Limb (tissue), 2 donors: ENCODE results near the gene DENND1C.
A peak's percentile ranks its signal among the peaks of the same experiment; 100 is the strongest.

Source experiments
- DNase-seq, 2 donors: peaks; one replicate each; pipeline ENCODE4 v3.0.0-alpha.2; 2016; ENCODE audit errors: extremely low spot score in 2 of 2

Gene DENND1C

DNA sequence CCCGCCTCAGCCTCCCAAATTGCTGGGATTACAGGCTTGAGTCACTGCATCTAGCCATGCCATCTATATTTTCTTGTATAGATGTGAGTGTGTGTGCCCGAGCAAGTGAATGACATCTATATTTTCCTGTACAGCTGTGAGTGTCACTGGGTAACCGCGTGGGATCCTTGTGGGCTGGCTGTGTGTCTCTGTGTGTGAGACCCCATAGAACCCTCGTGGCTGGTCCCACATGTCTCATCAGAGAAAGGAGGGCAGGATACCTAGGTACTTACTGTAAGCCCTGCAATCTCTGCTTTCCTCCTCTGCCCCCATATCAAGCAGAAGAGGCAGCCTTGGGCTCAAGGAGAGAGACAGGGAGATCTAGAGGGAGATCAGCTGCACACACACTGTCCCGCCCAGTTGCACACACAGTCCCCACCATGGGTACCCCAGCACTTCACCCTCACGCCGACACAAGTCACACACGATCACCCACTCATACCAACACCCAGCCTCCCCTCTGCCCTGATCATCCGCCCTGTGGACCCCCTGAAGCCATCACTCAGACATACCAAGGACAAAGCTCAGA is 655 bp downstream of the DENND1C start:
- no peak for DNase-seq

DNA sequence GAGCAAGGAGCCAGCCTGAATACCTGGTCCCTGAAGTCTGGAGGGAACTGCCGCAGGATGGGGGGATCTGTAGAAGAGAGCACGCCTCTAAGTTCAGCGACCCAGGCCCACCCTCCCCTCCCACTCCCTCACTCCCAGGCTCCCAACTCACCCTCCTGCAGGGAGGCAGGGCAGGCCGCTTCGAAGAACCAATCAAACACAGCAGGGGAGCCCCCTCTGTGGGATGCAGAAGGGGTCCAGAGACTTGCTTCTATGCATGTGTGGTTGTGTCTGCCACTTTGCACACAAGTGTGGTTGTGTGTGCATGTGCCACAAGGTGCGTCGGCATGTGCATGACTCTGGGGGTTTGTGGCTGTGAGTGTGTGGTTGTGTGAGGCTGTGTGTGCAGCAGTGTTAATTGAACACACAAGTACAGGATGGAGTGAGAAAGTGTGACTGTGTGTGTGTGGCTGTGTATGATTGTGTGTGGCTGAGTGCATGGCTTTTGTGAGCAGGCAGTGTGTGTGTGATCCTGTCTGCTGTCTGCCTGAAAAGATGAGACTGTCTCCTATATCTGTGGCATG is 1.7 kb downstream of the DENND1C start:
- DNase-seq: no peak

DNA sequence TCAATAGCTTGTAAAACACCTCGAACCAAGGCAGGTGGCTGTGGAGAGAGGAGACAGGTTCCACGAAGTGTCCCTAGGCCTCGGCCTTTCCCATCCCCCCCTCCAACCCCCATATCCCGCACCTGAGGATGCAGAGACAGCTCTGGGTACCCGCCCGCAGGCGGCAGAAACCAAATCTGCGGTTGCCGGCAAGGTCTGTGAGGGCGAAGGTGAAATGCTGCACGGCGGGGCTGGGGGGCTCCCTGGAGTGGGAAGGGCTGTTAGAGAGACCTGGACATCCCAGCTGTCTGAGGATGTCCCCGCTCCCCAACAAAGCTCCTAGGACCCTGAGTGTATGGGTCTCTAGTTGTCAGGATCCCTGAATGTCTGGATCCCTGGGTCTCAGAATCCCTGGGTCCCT is 2.8 kb downstream of the DENND1C start:
- no peak for DNase-seq

DNA sequence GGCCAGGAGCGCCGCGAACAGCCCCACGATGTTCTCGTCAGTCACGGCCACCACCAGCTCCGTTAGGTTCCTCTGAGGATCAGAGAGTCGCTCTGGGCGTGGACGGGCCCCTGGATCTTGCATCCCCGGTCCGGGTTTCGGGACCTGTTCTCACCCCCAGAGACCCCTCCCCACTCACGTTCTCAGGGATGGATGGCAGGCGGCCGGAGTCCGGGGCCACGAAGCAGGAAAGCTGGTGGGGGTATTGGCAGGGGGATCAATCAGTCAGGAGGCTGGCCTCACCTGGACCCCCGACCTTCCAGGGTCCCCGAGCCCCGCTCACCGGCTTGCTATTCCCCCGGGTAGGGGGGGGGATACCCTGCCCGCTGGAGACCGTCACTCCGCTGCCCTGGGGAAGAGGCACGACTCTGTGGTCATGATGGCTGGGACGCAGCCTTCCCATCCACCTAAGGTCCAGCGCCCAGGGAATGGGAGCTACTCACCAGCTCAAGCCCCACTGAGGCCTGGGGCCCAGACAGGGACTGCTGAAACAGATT is 4.6 kb downstream of the DENND1C start:
- DNase-seq: no peak

GRCh38 chr19:6476155-6476895 is 5.3 kb downstream of the DENND1C start:
- peak; percentile 5 to 70 for DNase-seq

GRCh38 chr19:6475321-6476108 is 6.1 kb downstream of the DENND1C start:
- DNase-seq: no peak

DNA sequence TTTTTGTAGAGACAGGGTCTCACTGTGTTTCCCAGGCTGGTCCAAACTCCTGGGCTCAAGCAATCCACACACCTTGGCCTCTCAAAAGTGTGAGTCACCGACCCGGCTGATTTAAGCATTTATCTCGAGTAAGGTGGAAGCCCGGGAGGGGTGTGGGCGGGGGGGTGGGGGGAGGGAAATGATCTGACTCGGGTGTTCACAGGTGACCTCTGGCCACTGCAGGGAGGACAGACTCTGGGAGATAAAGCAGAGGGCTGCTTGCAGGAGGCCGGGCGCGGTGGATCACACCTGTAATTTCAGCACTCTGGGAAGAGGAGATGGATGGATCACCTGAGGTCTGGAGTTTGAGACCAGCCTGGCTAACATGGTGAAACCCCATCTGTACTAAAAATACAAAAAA is 7.9 kb downstream of the DENND1C start:
- DNase-seq: no peak

- DNase-seq: no peak
Measured at GRCh38 chr19:6472713-6473112, 8.9 kb downstream of the DENND1C start.

DNA sequence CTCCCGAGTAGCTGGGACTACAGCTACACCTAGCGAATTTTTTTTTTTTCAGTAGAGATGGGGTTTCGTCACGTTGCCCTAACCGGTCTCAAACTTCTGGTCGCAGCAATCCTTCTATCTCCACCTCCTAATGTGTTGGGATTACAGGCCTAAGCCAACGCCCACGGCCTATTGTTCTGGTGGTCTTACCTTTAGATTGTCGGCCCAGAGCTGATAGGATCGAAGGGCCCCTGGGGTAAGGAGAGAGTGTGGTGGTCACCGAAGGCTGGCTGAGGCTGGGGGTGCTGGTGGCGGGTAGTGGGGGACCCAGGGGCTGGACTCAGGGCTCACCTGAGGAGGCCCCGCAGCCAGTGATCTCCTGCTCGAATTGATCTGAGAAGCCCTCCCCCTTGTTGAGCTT is 10.5 kb downstream of the DENND1C start:
- no peak for DNase-seq

DNA sequence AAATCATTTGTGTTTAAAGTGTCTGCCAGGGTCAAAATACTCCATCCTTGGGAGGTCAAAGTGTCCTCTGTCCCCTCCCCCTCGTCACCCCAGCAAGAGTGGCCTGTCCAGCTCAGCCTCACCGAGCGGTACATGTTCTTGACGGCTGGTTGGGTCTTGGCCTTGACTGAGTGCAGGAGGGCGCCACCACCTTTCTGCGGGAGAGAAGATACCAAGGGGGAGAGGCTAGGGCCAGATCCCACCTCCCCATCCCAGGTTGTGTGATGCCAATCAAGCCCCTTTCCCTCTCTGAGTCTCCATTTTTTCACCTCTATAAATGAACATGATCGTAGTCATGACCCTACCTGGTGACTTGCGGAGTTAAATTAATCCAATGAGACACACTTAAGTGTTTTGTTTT is 11.4 kb downstream of the DENND1C start:
- no peak for DNase-seq

- DNase-seq: no peak
Measured at GRCh38 chr19:6467384-6467783, 14.2 kb downstream of the DENND1C start.

GRCh38 chr19:6466526-6467248 is 14.9 kb downstream of the DENND1C start:
- no peak for DNase-seq

GRCh38 chr19:6465663-6466062 is 15.9 kb downstream of the DENND1C start:
- DNase-seq: no peak

GRCh38 chr19:6465006-6465405 is 16.6 kb downstream of the DENND1C start:
- no peak for DNase-seq

GRCh38 chr19:6464070-6464873 is 17.3 kb downstream of the DENND1C start, which contains the start of gene CRB3:
CRB3 (plus strand) TSS chr19:6464271; CDS start chr19:6464702, 431 bp downstream.
- DNase-seq: no peak

DNA sequence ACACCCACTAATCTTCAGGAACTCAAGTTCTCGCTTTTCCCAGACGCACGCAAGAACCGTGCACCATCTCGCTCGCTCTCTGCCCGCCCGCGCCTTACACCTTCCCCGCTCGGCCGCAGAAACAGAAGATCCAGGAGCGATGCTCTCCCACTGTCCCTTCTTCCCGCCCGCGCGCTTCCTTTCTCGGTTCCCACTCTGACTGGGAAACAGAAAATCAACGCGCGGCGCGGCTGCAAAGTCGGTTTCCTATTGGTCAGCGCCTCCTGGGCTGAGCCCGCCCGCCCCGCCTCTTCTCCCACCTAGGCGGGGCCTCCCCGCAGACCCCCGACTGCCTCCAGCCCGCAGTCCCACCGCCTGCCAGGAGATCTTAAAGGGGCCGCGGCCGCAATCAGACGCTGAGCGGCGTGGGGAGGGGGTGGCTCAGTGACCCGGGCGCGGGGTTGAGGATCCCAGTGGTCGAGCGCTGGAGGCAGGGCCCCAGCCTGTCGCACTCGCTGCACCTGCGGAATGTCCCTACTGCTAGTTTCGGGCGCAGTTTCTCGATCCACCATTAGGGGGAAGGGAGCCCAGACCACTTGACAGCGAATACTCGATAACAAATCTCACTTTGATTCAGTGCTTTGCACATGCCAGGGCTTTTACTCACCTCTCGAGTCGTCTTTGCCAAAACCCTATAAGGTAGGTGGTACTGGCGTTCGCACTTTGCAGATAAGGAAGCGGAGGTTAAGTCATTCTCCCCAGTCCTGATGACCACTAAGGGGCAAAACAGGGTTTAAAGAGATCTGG is 21.3 kb downstream of the DENND1C start:
- peak; percentile 99 for DNase-seq

- peak; percentile 74 to 90 for DNase-seq
Measured at GRCh38 chr19:6459262-6460098, 22.1 kb downstream of the DENND1C start, which contains the start of gene SLC25A23. SLC25A23 (minus strand) TSS chr19:6459792; CDS start chr19:6459628, 164 bp downstream.

DNA sequence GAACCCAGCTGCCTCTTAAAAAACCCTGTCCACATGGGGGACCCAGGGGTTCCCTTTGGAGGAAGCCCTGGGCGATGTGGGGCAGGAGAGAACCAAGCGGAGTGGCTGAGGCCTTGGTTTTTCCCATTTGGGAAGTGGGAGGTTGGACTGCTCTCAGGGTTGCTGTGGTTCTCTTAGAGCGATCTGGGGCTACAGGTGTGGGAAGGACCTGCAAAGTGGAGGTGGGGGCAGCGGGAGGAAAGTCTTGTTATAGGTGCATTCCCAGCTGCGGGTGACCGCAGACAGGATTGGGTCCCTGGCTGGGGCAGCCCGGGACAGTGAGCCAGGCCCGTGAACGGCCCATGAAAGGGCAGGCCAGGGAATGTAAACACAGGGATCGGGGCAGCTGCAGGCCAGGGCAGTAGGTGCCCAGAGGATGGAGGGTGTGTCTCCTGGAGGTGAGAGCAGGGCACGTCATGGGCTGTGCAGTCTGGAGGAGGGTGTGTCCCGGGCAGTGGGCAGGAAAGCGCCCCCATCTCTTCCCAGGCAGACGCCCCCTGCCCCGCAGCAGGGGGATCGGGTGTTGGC is 22.8 kb downstream of the DENND1C start:
- no peak for DNase-seq
